HepG2 (cell line): ENCODE results near the gene HLA-DPB1.

ENCODE experiments used
- DPF2 ChIP-seq: sonication (generic); formaldehyde crosslinking; IDR thresholded peaks from 2 replicates; pipeline ENCODE4 v1.4.0; 2020; ENCODE audit warnings: mild to moderate bottlenecking, low read depth, missing genetic modification reagents, borderline replicate concordance
- HNRNPK ChIP-seq: fragments of 200-400 bp; formaldehyde crosslinking; IDR thresholded peaks from 2 replicates; pipeline ENCODE4 v1.6.1; 2018; ENCODE audit warnings: low read length, low read depth, moderate library complexity, mild to moderate bottlenecking; ENCODE audit not compliant: poor library complexity, severe bottlenecking
- IRF9 ChIP-seq: sonication (generic); formaldehyde crosslinking; IDR thresholded peaks from 2 replicates; pipeline ENCODE4 v1.8.0; 2022; ENCODE audit warnings: missing genetic modification reagents, mild to moderate bottlenecking, borderline replicate concordance
- MEF2D ChIP-seq: sonication (generic); formaldehyde crosslinking; IDR thresholded peaks from 2 replicates; pipeline ENCODE4 v1.5.1; 2020; ENCODE audit warnings: mild to moderate bottlenecking, missing genetic modification reagents
- SETDB1 ChIP-seq: sonication (generic); formaldehyde crosslinking; IDR thresholded peaks from 2 replicates; pipeline ENCODE4 v1.5.1; 2020; ENCODE audit warnings: missing genetic modification reagents, mild to moderate bottlenecking, borderline replicate concordance
- SMC3 ChIP-seq: IDR thresholded peaks from 2 replicates; pipeline ENCODE4 v1.6.1; 2011; ENCODE audit warnings: low read length, improper control_type of control experiment
- THAP7 ChIP-seq: sonication (generic); formaldehyde crosslinking; IDR thresholded peaks from 2 replicates; pipeline ENCODE4 v1.8.1; 2023; ENCODE audit warnings: mild to moderate bottlenecking, missing genetic modification reagents
- U2AF2 ChIP-seq: fragments of 200-400 bp; formaldehyde crosslinking; IDR thresholded peaks from 2 replicates; pipeline ENCODE4 v1.6.1; 2017; ENCODE audit warnings: low read depth, mild to moderate bottlenecking, low read length
- ZBTB21 ChIP-seq: sonication (generic); formaldehyde crosslinking; IDR thresholded peaks from 2 replicates; pipeline ENCODE4 v1.4.0; 2020; ENCODE audit warnings: missing genetic modification reagents
- ZNF629 ChIP-seq: sonication (generic); formaldehyde crosslinking; conservative IDR thresholded peaks from 2 replicates; pipeline ENCODE4 v1.5.0; 2020; ENCODE audit warnings: missing genetic modification reagents
- TF ChIP-seq, protein P1 (sequence below): sonication (generic); formaldehyde crosslinking; IDR thresholded peaks from 2 replicates; pipeline ENCODE4 v1.5.0; 2020; ENCODE audit warnings: mild to moderate bottlenecking, missing genetic modification reagents, moderate library complexity

- no peak for TF ChIP-seq SMC3
- TF ChIP-seq MEF2D (CRISPR knock-in tag) = no peak
- TF ChIP-seq IRF9 (CRISPR knock-in tag) = no peak
- TF ChIP-seq, protein P1, sequence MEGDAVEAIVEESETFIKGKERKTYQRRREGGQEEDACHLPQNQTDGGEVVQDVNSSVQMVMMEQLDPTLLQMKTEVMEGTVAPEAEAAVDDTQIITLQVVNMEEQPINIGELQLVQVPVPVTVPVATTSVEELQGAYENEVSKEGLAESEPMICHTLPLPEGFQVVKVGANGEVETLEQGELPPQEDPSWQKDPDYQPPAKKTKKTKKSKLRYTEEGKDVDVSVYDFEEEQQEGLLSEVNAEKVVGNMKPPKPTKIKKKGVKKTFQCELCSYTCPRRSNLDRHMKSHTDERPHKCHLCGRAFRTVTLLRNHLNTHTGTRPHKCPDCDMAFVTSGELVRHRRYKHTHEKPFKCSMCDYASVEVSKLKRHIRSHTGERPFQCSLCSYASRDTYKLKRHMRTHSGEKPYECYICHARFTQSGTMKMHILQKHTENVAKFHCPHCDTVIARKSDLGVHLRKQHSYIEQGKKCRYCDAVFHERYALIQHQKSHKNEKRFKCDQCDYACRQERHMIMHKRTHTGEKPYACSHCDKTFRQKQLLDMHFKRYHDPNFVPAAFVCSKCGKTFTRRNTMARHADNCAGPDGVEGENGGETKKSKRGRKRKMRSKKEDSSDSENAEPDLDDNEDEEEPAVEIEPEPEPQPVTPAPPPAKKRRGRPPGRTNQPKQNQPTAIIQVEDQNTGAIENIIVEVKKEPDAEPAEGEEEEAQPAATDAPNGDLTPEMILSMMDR = no peak
- no peak for TF ChIP-seq THAP7
- no peak for TF ChIP-seq DPF2
- TF ChIP-seq ZBTB21 (CRISPR knock-in tag) = no peak
- TF ChIP-seq SETDB1 (CRISPR knock-in tag) = no peak
- TF ChIP-seq ZNF629 (CRISPR knock-in tag) = no peak
- TF ChIP-seq HNRNPK = no peak
- no peak for TF ChIP-seq U2AF2
Measured at GRCh38 chr6:33092385-33092784, 16.6 kb downstream of the HLA-DPB1 start.
